ENCODE data around the gene PLEKHG7. TPM values are rescaled to one million over a fixed set of nuclear protein-coding genes. Genes with fewer than 3 reads are reported as not detected.

The PLEKHG7 gene
- total and polyA plus RNA-seq, 2 experiments from 2014 or later: not detected

DNA sequence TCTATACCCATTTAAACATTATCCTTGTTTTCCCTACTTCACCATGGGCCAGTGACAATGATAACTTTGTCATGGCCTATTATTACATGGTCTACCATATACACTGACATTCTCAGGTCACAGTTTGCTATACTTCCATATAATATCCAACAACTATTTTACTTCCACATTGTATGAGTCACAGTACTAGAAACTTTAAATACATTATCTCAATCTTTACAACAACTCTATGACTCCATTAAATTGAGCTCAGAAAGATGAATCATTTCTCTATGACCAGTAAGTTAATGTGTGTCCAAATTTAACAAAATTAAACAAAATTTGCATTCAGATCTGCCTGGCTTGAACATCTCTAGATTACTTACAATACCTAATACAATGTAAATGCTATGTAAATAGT lies 93.9 kb downstream of the PLEKHG7 start:
- TF ChIP-seq, protein P1, sequence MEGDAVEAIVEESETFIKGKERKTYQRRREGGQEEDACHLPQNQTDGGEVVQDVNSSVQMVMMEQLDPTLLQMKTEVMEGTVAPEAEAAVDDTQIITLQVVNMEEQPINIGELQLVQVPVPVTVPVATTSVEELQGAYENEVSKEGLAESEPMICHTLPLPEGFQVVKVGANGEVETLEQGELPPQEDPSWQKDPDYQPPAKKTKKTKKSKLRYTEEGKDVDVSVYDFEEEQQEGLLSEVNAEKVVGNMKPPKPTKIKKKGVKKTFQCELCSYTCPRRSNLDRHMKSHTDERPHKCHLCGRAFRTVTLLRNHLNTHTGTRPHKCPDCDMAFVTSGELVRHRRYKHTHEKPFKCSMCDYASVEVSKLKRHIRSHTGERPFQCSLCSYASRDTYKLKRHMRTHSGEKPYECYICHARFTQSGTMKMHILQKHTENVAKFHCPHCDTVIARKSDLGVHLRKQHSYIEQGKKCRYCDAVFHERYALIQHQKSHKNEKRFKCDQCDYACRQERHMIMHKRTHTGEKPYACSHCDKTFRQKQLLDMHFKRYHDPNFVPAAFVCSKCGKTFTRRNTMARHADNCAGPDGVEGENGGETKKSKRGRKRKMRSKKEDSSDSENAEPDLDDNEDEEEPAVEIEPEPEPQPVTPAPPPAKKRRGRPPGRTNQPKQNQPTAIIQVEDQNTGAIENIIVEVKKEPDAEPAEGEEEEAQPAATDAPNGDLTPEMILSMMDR (IDR thresholded peaks at IDR 0.05; ENCODE audit: low read depth, low read length): no peak
- no peak for DNase-seq (ENCODE audit: low read depth in 1 of 2, low spot score in 1 of 2)
- H3K4me3 ChIP-seq: no peak overlapping the region
- H3K27ac ChIP-seq: no peak overlapping the region
- H3K27me3 ChIP-seq: no peaks in the 10 kb centered on the region
- H3K36me3 ChIP-seq: peaks cover 30% of the 10 kb centered on the region
- H3K4me1 ChIP-seq (ENCODE audit: low read depth): no peaks in the 10 kb centered on the region
- H3K9me3 ChIP-seq (ENCODE audit: low read depth): no peaks in the 10 kb centered on the region

DNA sequence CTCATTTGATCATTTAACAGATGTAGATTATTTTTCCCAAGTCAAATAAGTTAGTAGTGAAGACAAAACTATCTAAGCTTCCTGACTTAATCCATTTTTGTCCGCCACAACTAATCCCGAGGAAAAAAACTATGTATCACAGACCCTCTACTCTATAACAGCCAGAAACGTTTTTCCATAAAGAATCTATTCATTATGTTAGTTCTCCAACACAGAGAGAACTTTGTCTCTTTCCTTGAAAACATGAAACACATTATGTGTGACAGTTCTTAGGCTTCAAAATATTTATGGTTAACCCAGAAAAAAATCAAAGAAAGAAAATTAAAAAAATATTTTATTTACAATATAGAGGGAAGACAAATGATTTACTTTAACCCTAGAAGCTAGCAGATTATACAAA lies 100.1 kb downstream of the PLEKHG7 start:
- Histone ChIP-seq H3K27ac (no peak overlapping the region), H3K27me3 (no peaks in the 10 kb centered on the region), H3K36me3 (peaks cover 24% of the 10 kb centered on the region), H3K9me3 (ENCODE audit: low read depth) (no peaks in the 10 kb centered on the region), H3K4me1 (ENCODE audit: low read depth) (no peaks in the 10 kb centered on the region), H3K4me3 (no peak overlapping the region)
- TF ChIP-seq, protein P1 (IDR thresholded peaks at IDR 0.05; ENCODE audit: low read depth, low read length): no peak
- no peak for DNase-seq (ENCODE audit: low read depth in 1 of 2, low spot score in 1 of 2)

DNA sequence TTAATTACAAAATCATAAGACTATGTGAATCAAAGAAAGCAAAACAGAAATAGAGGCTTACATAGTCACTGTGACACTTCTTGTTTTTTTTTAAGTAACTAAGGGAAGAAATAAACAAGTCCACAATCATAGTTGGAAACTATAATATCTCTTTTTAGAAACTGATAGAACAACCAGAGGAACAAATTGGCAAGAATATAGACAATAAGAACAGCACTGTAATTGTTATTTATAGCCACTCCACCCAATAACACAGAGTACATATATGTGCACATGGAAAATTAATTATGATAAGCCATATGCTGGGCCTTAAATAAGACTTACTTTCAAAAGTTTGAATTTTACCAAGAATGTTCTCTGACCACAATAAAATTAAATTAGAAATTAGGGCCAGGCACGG lies 101.1 kb downstream of the PLEKHG7 start:
- Histone ChIP-seq H3K4me1 (ENCODE audit: low read depth) (no peaks in the 10 kb centered on the region), H3K27me3 (no peaks in the 10 kb centered on the region), H3K27ac (no peak overlapping the region), H3K4me3 (no peak overlapping the region), H3K9me3 (ENCODE audit: low read depth) (no peaks in the 10 kb centered on the region), H3K36me3 (peaks cover 19% of the 10 kb centered on the region)
- DNase-seq (ENCODE audit: low read depth in 1 of 2, low spot score in 1 of 2): no peak
- TF ChIP-seq, protein P1 (IDR thresholded peaks at IDR 0.05; ENCODE audit: low read depth, low read length): no peak

DNA sequence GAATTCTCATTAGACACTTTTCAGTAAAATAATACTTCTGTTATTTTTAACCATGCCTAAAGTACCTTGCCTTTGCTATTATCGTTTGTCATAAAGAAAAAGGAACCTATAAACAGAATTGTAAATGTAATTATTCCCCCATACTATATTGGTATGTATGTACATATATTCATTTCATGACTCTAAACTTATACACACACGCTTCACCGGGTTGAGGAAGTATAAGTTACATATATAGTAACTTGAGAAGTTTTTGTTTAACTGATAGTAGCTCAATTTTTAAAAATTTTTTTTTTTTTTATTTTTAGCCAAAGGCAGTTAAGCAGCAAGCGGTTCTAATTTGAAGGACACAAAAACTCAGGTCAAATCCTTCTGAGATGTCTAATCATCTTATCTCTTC lies 107.6 kb downstream of the PLEKHG7 start:
- TF ChIP-seq, protein P1 (IDR thresholded peaks at IDR 0.05; ENCODE audit: low read depth, low read length): no peak
- Histone ChIP-seq H3K27me3 (no peaks in the 10 kb centered on the region), H3K4me3 (no peak overlapping the region), H3K27ac (no peak overlapping the region), H3K9me3 (ENCODE audit: low read depth) (no peaks in the 10 kb centered on the region), H3K4me1 (ENCODE audit: low read depth) (no peaks in the 10 kb centered on the region), H3K36me3 (peaks cover 9% of the 10 kb centered on the region)
- no peak for DNase-seq (ENCODE audit: low read depth in 1 of 2, low spot score in 1 of 2)

DNA sequence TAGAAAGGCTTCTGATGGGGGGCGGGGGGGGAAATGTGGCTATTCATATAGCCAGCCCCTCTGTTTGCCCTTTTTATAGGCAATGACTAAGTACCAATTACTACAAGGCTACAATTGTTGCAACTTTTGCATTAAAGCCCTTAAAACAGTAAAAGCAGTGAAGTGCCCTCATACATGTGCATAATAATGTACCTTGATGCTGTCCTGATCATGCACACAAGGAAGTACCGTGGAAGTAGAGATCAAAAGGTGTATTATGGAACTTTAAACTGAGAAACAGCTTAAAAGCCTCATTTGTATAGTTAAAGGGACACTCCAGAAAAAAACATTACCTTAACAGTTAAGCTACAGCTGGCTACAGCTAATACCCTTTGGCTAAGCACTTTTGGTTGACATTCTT lies 111.8 kb downstream of the PLEKHG7 start:
- Histone ChIP-seq H3K27ac (no peak overlapping the region), H3K36me3 (peaks cover 19% of the 10 kb centered on the region), H3K4me1 (ENCODE audit: low read depth) (no peaks in the 10 kb centered on the region), H3K9me3 (ENCODE audit: low read depth) (no peaks in the 10 kb centered on the region), H3K4me3 (no peak overlapping the region), H3K27me3 (no peaks in the 10 kb centered on the region)
- DNase-seq (ENCODE audit: low read depth in 1 of 2, low spot score in 1 of 2): no peak
- TF ChIP-seq, protein P1 (IDR thresholded peaks at IDR 0.05; ENCODE audit: low read depth, low read length): no peak

DNA sequence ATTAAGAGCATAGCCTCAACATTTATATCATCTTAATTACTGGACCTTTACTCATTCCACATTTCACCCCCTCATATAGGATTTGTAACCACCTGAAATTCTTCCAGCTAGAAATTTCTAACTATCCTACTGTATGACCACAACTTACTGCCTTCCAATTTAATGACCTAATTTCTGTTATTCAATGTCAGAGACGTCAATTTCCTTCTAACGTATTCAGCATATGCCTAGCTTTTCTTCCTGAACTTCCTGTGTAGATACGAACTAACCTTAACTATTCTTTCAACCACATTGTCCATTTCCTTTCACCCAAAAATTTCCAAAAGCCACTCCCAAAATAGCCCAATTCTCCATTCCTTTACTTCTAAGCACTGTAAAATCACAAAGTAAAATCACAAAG lies 118.4 kb downstream of the PLEKHG7 start:
- no peak for DNase-seq (ENCODE audit: low read depth in 1 of 2, low spot score in 1 of 2)
- Histone ChIP-seq H3K27ac (peak overlapping the region; percentile 19), H3K9me3 (ENCODE audit: low read depth) (no peaks in the 10 kb centered on the region), H3K4me1 (ENCODE audit: low read depth) (no peaks in the 10 kb centered on the region), H3K4me3 (no peak overlapping the region), H3K27me3 (no peaks in the 10 kb centered on the region), H3K36me3 (peaks cover 18% of the 10 kb centered on the region)
- TF ChIP-seq, protein P1 (IDR thresholded peaks at IDR 0.05; ENCODE audit: low read depth, low read length): no peak

Data from cardiac muscle cell (in vitro differentiated cells and primary cell).